Left cardiac atrium (tissue), 4 donors: Measurements from ENCODE around the gene SERPINB6. TPM values are rescaled to one million over a fixed set of nuclear protein-coding genes. Genes with fewer than 3 reads are reported as not detected.
"Not testable (repeated sequence)": the region's sequence is repeated elsewhere in the genome, so short reads cannot be mapped to it uniquely, and the experiment has no call there.

Experiments used
- ATAC-seq, 2 donors: fragments of 200-7000 bp; cut with Tn5 transposase; one replicate each; pipeline ENCODE4 v1.9.1; 2020; ENCODE audit warnings: mild to moderate bottlenecking in 2 of 2, moderate library complexity in 2 of 2
- DNase-seq: peaks from one replicate; pipeline ENCODE4 v3.0.0-alpha.2; 2020
- intact Hi-C, 2 donors: fragments of 100-400 bp; cut with DNase I; formaldehyde crosslinking; loops; one replicate each; pipeline versions ENCODE4 v1.14.1 to v1.15.1; 2022 to 2023
- total RNA-seq, 2 donors: library from RNA; stranded (reverse); fragmentation: NEBNext Ultra II Directional; extraction: Animal tissue kit (Norgen Biotek cat#: 25700); gene quantifications; one replicate each; pipeline ENCODE4 v1.2.1, GENCODE V29; 2021
- donor health status: DM: no; HTN: yes; CAD: no.
- donor health status: DM: no; HTN: yes; CAD: no; lungs with severe emphysema.
- donor health status: DM: yes; HTN: yes; CAD: no.
- donor health status: Dilated cardiomyopathy.

Gene SERPINB6
- total RNA-seq, 2 donors from 2014 or later: 218 to 225 TPM

DNA sequence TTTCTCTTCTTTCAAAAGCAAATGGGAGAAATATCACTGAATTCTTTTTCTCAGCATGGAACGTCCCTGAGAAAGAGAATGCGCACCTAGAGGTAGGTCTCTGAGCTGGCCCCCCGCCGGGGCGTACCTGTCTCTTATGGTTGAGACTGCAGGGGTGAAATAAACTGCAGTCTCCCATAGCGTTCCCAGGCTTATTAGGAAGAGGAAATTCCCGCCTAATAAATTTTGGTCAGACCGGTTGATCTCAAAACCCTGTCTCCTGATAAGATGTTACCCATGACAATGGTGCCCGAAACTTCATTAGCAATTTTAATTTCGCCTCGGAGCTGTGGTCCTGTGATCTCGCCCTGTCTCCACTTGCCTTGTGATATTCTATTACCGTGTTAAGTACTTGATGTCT, 43.4 kb downstream of the SERPINB6 start:
- ATAC-seq, DNase-seq, intact Hi-C loops: not testable (repeated sequence)

DNA sequence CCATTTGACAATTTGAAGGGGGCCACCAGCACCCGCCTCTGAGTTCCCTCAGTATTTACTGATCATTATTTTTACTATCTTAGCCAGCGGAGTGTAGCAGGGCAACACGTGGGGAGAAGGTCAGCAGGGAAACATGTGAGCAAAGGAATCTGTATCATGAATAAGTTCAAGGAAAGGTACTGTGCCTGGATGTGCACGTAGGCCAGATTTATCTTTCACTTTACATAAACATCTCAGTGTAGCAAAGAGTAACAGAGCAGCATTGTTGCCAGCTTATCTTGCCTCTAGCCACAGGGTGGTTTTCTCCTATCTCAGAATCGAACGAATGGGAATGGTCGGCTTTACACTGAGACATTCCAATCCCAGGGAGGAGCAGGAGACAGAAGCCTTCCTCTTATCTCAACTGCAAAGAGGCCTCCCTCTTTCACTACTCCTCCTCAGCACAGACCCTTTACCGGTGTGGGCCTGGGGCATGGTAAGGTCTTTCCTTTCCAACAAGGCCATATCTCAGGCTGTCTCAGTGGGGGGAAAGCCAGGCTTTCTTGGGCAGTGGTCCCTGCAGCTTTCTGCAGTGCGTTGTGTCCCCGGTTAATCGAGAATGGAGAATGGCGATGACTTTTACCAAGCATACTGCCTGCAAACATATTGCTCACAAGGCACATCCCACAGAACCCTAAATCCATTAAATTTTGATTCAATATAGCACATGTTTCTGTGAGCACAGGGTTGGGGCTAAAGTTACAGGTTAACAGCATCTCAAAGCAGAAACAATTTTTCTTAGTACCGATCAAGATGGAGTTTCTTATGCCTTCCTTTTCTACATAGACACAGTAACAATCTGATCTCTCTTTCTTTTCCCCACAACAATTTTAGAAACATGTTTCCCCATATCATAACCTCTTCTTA, 45.3 kb downstream of the SERPINB6 start:
- ATAC-seq, intact Hi-C loops, DNase-seq: not testable (repeated sequence)

DNA sequence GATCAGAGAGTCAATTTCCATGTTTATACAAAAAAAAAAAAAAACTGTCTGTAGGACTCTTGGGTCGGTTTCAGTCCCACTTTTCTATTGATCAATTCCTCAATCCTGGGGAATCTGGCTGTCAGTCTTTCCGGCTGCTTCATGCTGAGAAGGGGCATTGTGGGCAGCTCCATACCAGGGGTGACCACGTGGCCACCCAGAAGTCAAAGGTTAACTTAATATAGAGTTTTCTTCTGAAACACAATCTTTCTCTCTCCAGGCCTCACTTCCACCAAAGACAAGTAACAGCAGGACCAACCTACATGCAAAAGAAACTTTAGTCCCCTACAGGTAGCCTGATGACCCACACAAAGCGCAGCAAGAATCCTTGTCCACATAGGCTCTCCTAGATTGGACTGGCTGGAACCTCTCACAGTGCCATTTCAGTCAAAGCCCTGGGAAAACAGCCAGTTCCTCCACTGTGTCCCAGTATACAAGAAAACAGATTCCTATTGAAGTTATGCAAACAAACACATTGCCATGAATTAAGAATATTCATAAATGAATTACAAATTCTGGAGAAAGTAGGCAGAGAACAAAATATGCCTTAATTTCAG, 49.7 kb downstream of the SERPINB6 start:
- ATAC-seq (no peak), DNase-seq (no peak)
- intact Hi-C loops: no loop called here

DNA sequence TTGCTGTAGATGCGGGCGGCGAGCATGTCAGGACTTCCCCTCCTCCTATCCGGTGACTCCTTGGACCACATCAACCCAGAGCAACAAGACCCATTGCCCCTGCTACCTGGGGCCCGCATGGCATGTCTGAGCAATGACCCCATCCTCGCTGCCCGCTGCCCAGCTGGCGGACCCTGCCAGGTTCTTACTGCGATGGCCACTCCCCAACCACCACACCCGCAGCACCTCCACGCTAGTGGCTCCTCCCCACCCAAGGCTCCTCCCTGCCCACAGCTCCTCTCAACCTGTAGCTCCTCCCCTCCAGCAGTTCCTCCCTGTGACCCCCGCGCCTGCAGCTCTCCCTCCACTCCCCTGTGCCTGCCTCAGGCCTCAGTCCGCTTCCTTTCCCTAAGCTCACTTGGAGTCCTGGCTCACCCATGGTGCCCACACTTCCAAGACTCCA, 50.7 kb downstream of the SERPINB6 start:
- intact Hi-C loops: no loop called here
- DNase-seq (no peak), ATAC-seq (no peak)

DNA sequence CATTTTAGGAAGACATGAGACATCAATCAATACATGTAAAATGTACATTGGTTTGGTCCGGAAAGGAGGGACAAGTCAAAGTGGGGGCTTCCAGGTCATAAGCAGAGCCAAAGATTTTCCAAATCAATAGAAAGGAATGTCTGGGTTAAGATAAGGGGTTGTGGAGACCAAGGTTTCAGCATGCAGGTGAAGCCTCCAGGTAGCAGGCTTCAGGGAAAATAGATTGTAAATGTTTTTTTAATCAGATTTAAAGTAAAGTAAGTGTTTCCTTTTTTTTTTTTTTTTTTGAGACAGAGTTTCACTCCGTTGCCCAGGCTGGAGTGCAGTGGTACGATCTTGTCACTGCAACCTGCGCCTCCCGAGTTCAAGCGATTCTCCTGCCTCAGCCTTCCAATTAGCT, 51.5 kb downstream of the SERPINB6 start:
- intact Hi-C loops: no loop called here
- DNase-seq (no peak), ATAC-seq (no peak)

DNA sequence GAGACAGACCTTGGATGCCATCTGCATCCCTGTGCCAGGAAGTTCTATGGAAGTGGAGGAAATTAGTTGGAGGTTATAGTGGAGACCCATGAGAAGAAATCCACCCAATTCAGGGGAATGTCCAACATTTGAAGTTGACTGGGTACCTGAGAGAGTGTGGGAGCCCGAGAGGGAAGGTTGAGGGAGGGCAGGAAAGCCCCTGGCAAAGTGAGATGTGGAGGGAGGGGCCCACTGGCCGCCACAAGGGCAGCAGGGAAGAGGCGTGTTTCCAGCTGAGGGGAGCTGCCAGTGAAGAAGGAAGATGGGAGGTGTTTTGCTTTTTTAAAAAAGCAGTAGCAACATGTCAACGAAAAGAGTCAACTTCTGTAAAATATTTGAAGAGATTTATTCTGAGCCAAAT, 52.0 kb downstream of the SERPINB6 start:
- no peak for DNase-seq
- ATAC-seq: no peak
- intact Hi-C loops: no loop called here

DNA sequence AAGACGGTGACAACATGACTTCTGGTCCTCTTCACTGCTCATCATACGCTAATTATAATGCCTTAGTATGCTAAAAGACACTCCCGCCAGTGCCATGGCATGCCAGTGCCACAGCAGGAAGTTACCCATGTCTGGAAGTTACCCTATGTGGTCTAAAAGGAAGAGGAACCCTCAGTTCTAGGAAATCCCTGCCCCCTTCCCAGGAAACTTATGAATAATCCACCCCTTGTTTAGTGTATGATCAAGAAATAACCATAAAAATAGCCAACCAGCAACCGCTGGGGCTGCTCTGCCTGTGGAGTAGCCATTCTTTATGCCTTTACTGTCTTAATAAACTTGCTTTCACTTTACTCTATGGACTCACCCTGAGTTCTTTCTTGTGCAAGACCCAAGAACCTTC, 52.4 kb downstream of the SERPINB6 start:
- DNase-seq: no peak
- intact Hi-C loops: no loop called here
- ATAC-seq: peak in 1 of 2 donors; percentile 32

DNA sequence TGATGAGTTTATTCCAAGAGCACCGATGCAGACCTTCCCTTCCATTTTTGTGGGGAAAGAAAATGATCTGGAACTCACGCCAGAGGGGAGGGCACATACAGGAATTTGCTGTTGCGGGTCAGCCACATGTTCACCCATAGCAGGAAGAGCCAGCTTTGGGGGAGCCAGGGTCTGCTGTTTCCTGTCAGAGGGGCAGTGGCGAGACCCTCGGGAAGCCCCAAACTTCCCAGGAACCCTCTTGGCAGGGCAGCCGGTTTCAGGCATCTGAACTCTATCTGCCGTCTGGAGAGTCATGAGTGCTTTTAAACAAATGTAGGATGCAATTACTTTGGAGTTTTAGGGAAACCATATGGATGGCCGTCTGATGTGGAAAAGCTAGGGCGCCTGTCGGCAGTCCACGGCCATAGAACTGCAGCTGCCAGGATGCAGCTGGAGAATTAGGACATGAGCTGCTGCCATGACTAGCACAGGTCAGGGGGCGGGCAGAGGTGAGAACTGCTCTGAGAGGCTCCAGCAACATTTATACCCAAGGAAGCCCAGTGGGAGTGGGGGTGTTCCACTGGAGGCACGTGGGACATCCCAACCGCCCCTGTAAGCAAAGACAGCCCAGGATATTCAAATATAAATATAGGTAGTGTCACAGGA, 53.4 kb downstream of the SERPINB6 start:
- no peak for DNase-seq
- ATAC-seq: no peak
- intact Hi-C loops: no loop called here

DNA sequence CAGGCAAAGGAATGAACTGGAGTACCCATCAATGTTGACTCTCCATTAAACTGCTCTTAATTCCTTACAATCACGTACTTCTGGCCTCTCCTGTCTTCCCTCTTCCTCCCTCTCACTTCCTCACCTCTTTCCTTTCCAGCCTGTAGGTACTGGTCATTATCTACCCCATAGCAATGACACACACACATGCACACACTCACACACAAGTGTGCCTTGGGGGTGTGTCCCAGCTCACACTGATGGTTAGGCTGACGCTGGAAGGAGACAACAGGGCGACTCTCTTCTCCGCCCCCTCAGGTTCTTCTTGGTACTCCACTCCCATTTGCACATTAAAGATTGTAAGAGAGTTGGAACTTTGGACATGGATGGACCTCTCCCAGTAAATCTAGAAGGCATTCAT, 54.3 kb downstream of the SERPINB6 start:
- DNase-seq (no peak), ATAC-seq (no peak)
- intact Hi-C loops: no loop called here

DNA sequence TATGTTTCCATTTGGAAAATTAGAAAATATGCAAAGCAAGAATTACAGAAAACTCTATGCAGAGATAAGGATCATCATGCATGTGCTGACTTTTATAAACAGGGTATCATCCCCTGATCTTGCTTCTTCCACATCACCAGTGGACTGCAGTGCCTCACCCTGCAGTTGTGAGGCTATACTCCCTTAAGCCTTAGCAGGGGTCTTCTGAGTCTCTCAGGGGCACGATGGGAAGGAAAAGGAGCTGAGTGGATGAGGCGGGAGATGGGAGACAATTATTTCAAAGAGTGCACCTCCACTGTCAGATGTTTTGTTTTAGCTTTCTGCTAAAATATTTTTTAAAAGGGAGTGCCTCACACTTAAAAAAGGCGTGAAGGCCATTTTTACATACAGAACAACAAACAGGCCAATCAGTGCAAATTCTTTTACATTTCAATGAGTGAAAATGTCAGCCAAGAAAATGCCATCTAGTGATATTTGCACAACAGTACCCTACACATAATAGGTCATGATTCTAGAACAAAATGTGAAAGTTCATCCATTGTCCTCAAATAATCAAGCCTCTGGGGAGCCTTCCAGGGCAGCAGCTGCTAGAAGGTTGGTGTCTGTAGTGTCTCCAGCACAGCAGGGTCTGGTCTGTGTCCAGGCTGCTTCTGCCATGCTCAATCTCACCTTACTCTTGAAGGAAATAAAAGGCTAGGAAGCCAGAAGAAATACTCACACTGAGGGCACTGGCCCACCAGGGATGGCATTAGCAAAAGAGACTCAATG, 55.0 kb downstream of the SERPINB6 start:
- no peak for ATAC-seq
- DNase-seq: no peak
- intact Hi-C loops: no loop called here

DNA sequence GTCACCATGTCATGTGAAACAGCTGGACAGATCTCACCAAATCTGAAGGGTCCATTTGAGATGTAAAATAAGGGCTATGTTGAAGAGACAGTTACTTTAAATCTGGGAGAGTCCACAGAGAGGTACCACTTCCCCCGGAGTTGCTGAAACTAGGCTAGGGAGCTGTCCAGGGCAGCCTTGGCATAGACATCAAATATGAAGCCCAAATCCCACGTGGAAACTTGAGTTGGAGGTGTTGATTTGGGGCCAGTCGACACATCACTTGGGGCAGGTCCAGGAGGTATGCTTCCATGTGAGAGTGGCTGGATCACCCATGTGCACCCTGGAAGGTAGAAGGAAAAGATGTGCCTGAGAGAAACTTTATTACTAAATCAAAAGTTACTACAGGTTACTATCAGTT, 56.2 kb downstream of the SERPINB6 start:
- DNase-seq (no peak), ATAC-seq (no peak)
- intact Hi-C loops: no loop called here

DNA sequence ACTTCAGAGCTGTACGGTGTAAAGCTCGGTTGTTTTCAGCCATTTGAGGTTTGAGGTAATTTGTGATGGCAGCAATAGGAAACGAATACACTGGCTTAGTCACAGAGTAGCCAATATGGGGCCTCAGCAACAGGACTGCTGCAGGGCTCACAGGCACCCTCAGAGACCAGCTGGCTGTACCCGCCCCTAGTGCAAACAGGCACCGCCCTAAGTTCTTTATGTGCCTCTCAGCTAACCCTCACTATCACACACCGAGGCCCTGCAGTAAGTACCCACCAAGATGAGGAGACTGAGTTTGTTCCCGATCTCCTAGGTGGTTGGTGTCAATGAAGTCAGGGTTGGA, 57.1 kb downstream of the SERPINB6 start:
- intact Hi-C loops: no loop called here
- ATAC-seq: no peak
- no peak for DNase-seq

DNA sequence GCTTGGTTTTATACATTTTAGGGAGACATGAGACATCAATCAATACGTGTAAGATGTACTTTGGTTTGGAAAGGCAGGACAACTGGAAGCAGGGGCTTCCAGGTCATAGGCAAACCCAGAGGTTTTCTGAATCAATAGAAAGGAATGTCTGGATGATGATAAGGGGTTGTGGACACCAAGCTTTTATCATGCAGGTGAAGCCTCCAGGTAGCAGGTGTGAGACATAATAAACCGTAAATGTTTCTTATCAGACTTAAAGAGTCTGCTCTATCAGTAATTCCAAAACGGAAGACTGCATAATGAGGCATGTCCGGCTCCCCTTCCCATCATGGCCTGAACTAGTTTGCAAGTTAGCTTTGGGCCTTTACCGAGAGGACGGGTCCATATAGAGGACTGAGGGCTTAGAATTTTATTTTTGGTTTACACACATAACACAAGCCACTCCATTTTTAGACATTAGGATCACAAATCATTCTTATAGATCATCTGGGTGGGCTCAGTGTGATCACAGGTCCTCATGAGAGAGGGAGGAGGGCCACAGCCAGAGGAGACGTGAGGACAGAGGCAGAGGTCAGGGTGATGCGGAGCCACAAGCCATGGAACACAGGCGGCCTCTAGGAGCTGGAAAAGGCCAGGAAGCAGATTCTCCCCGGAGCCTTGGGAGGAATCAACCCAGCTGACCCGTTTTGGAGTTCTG, 57.6 kb downstream of the SERPINB6 start:
- ATAC-seq (no peak), DNase-seq (no peak)
- intact Hi-C loops: no loop called here

DNA sequence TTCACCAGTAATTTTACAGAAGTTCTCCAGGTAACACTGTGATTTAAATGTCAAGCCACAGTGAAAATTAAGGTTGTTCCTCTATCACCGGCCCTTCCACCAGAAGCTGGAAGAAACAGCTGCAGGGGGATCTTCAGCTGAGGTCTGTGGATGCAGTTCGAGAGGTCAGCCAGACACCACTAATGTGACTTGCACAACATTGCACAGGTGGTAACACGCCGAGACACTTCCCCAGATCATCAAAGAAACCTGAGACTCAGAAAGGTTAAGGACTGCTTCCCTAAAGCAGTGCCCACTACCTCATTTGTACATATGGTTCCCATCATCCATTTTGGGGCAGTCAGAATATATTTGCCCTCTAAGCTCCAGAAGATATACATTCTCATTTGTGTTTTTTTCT, 60.2 kb downstream of the SERPINB6 start:
- ATAC-seq (no peak), DNase-seq (no peak)
- intact Hi-C loops: no loop called here

DNA sequence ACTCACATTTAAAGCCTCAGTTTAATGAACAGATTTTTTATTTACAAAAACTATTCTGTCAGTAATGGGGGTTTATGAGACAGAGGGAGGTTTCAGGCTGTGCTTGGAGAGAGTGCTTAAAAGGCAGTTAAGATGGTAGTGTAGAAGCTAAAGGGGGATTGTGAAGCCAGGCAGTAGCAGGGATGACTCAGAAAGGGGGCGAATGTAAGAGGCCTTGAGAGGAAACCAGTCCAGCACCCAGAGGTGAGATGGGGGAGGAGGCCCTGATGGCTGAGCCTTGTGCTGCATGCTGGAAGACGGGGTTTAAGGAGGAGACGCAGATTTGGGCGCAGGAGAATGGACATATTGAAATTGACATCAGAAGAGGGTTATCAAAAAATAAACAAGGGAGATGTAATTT, 61.6 kb downstream of the SERPINB6 start:
- no peak for DNase-seq
- intact Hi-C loops: loop anchor here in 1 of 2 donors (10.0 kb wide), 1 partner anchor 55 kb away; no protein-coding TSS in a partner anchor
- no peak for ATAC-seq

DNA sequence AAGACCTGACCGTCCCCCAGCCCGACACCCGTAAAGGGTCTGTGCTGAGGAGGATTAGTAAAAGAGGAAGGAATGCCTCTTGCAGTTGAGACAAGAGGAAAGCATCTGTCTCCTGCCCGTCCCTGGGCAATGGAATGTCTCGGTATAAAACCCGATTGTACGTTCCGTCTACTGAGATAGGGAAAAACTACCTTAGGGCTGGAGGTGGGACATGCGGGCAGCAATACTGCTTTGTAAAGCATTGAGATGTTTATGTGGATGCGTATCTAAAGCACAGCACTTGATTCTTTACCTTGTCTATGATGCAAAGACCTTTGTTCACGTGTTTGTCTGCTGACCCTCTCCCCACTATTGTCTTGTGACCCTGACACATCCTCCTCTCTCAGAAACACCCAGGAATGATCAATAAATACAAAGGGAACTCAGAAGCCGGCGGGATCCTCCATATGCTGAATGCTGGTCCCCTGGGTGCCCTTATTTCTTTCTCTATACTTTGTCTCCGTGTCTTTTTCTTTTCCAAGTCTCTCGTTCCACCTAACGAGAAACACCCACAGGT, 62.2 kb downstream of the SERPINB6 start:
- DNase-seq, ATAC-seq: not testable (repeated sequence)
- intact Hi-C loops: loop anchor here in 1 of 2 donors (10.0 kb wide), 1 partner anchor 54 kb away; no protein-coding TSS in a partner anchor

DNA sequence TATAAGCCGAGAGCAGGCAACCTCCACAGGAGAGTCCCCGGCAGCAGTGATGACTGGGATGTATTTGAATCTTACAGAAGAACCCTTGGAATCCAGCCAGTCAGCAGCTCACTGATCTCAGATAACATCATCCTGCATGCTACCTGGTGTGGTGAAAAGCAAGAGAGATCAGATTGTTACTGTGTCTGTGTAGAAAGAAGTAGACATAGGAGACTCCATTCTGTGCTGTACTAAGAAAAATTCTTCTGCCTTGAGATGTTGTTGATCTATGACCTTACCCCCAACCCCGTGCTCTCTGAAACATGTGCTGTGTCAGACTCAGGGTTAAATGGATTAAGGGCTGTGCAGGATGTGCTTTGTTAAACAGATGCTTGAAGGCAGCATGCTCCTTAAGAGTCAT, 62.9 kb downstream of the SERPINB6 start:
- DNase-seq, ATAC-seq: not testable (repeated sequence)
- intact Hi-C loops: loop anchor here in 1 of 2 donors (10.0 kb wide), 1 partner anchor 54 kb away; no protein-coding TSS in a partner anchor
